H1 (cell line): ENCODE measurements around the gene GLT8D2.

Experiments used
- ASH2L ChIP-seq: fragments of 200-600, 300-600 bp; sonication (generic); IDR thresholded peaks from one replicate; pipeline ENCODE4 v1.7.1; 2017; ENCODE audit warnings: low read length
- CTCF ChIP-seq, 3 experiments: IDR thresholded peaks; 1 replicate in 2 of 3; 2 replicates in 1 of 3; pipeline versions ENCODE4 v1.5.1 to v1.6.1; 2011; ENCODE audit warnings: low read length in 3 of 3, mild to moderate bottlenecking in 3 of 3, inconsistent platforms in 2 of 3, low read depth in 1 of 3, moderate library complexity in 1 of 3; ENCODE audit not compliant: insufficient read depth in 1 of 3; ENCODE audit errors: control extremely low read depth in 1 of 3
- POLR2A ChIP-seq, 2 experiments: IDR thresholded peaks; 1 replicate in 1 of 2; 2 replicates in 1 of 2; pipeline ENCODE4 v1.6.1; 2011; ENCODE audit warnings: low read depth in 2 of 2, low read length in 2 of 2, mild to moderate bottlenecking in 2 of 2; ENCODE audit errors: control extremely low read depth in 1 of 2
- POLR2AphosphoS5 ChIP-seq: IDR thresholded peaks from 2 replicates; pipeline ENCODE4 v1.6.1; 2011; ENCODE audit warnings: low read depth, low read length

GRCh38 chr12:103960616-103961227 lies 89.3 kb downstream of the GLT8D2 start:
- no peak for TF ChIP-seq ASH2L
- TF ChIP-seq POLR2AphosphoS5, result no peak
- no peak for TF ChIP-seq POLR2A (IDR thresholded peaks at IDR 0.05; ENCODE audit: control extremely low read depth in 1 of 2, low read depth in 2 of 2, low read length in 2 of 2)
- no peak for TF ChIP-seq CTCF (IDR thresholded peaks at IDR 0.05; ENCODE audit: control extremely low read depth in 1 of 3, insufficient read depth in 1 of 3, low read depth in 1 of 3, low read length in 3 of 3)
